Panc1 (cell line): ENCODE measurements around the gene VIPR2. TPM values are rescaled to one million over a fixed set of nuclear protein-coding genes. Genes with fewer than 3 reads are reported as not detected.

Experiments used
- ATAC-seq: fragments of 200-7000 bp; cut with Tn5 transposase; 2 replicates; pipeline ENCODE4 v1.9.1; 2020; ENCODE audit warnings: mild to moderate bottlenecking, moderate library complexity
- BruUV-seq: library from RNA; stranded (reverse); fragments of 400-500 nt; replicated peaks from 2 replicates; lab custom pipeline; 2021; lab: Mats Ljungman, UMichigan
- CTCF ChIA-PET: fragments of 300-600 bp; sonication (Branson Sonifier 250); formaldehyde crosslinking; loops from one replicate; lab custom pipeline; 2022; ENCODE audit warnings: antibody characterized with exemption; lab: Charles Lee
- POLR2A ChIA-PET: fragments of 300-600 bp; sonication (Branson Sonifier 250); formaldehyde crosslinking; loops from one replicate; lab custom pipeline; 2022; ENCODE audit warnings: antibody characterized with exemption; lab: Charles Lee
- DNase-seq: peaks from one replicate; pipeline ENCODE4 v3.0.0-alpha.2; 2010; ENCODE audit warnings: low read depth, low spot score
- H3K27ac ChIP-seq: 2 replicates; pipeline ENCODE4 v1.5.1; 2011; ENCODE audit warnings: mild to moderate bottlenecking, low read length, inconsistent platforms
- H3K27me3 ChIP-seq: fragments of 200-500 bp; sonication (Bioruptor generic); 2 replicates; pipeline ENCODE4 v1.6.0; 2014; ENCODE audit warnings: low read length, inconsistent platforms; ENCODE audit not compliant: control insufficient read depth, insufficient read depth
- H3K36me3 ChIP-seq: fragments of 200-500 bp; sonication (Bioruptor generic); 2 replicates; pipeline ENCODE4 v1.5.1; 2014; ENCODE audit warnings: inconsistent platforms, mild to moderate bottlenecking, low read length, moderate library complexity; ENCODE audit not compliant: control insufficient read depth, insufficient read depth
- H3K4me1 ChIP-seq: 2 replicates; pipeline ENCODE4 v1.5.1; 2011; ENCODE audit warnings: inconsistent platforms, mild to moderate bottlenecking, low read length, moderate library complexity; ENCODE audit not compliant: control insufficient read depth, insufficient read depth
- H3K4me3 ChIP-seq, 2 experiments: 2 replicates each; pipeline ENCODE4 v1.5.1; 2011 to 2012; ENCODE audit warnings: low read depth in 2 of 2, low read length in 2 of 2, mild to moderate bottlenecking in 2 of 2, inconsistent platforms in 1 of 2, moderate library complexity in 1 of 2
- H3K9me3 ChIP-seq: fragments of 200-500 bp; sonication (Bioruptor generic); 2 replicates; pipeline ENCODE4 v1.5.1; 2014; ENCODE audit warnings: low read depth, mild to moderate bottlenecking, inconsistent platforms, low read length, moderate library complexity; ENCODE audit not compliant: control insufficient read depth, insufficient read depth
- POLR2AphosphoS5 ChIP-seq: IDR thresholded peaks from 2 replicates; pipeline ENCODE4 v1.6.1; 2012; ENCODE audit warnings: mild to moderate bottlenecking, low read depth, low read length, moderate library complexity
- SIN3A ChIP-seq: IDR thresholded peaks from 2 replicates; pipeline ENCODE4 v1.6.1; 2012; ENCODE audit warnings: low read depth, mild to moderate bottlenecking, low read length, moderate library complexity, borderline replicate concordance; ENCODE audit not compliant: insufficient read depth
- TCF7L2 ChIP-seq: IDR thresholded peaks from 2 replicates; pipeline ENCODE4 v1.6.1; 2011; ENCODE audit warnings: mild to moderate bottlenecking, low read depth, low read length, inconsistent platforms
- in situ Hi-C: cut with HindIII; loops from 2 replicates; pipeline ENCODE4 v1.10.0; 2016; ENCODE audit warnings: low sequenced_read_pairs, low pct_unique_long_range_greater_than_20kb
- intact Hi-C: fragments of 100-400 bp; cut with micrococcal nuclease; formaldehyde crosslinking; loops from one replicate; pipeline ENCODE4 v1.10.0; 2022; ENCODE audit not compliant: unreplicated experiment
- total RNA-seq: library from RNA; stranded (reverse); gene quantifications from one replicate; pipeline ENCODE4 v1.2.1, GENCODE V29; 2021; ENCODE audit not compliant: unreplicated experiment
- TF ChIP-seq, protein P1 (sequence below), 2 experiments: IDR thresholded peaks; 2 replicates each; pipeline ENCODE4 v1.6.1; 2011 to 2012; ENCODE audit warnings: low read depth in 2 of 2, control low read depth in 1 of 2, low read length in 1 of 2, mild to moderate bottlenecking in 1 of 2, moderate library complexity in 1 of 2; ENCODE audit not compliant: insufficient read depth in 1 of 2
- TF ChIP-seq, protein P2 (sequence below): fragments of 450-650 bp; IDR thresholded peaks from 2 replicates; pipeline ENCODE4 v1.5.1; 2017; ENCODE audit warnings: mild to moderate bottlenecking

Gene VIPR2
- total RNA-seq, 1 experiment from 2014 or later: not detected

DNA sequence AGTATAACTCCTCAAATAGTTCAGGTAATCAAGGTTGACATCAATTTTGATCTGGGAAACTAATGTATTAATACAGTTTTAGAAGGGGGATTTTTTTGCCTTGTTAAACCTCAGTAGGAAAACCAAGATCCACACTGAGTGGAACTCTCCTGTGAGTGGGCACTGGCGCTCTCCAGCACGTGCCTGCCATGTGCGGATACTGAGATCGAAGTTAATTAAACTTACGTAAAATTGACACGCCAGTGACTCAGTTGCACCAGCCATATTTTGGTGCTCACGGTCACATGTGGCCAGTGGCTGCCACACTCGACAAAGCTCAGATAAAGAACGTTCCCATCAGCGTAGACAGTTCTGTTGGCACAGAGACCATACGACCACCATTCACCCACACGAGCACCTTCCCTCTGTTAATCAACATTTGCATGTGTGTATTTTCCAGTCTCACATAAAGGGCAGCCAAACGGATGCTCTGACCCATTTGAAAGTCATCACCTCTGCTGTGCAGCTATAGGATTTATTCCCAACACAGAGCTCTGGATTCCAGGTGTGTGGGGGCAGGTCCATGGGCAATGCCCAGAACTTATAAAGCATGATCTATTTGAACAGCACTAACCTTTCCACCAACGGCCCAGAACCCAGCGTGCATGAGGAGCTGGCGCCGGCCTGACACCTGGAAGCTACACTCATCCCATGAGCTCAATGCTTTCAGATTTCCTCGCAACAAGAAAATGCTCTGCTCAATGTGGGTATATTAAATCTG, 77.7 kb downstream of the VIPR2 start:
- no peaks in the 10 kb centered on the region for H3K36me3 ChIP-seq
- no TSS peak for BruUV-seq
- CTCF ChIA-PET: no interaction called here
- no peaks in the 10 kb centered on the region for H3K9me3 ChIP-seq
- no peak for DNase-seq
- H3K4me3 ChIP-seq: no peak overlapping the region
- POLR2A ChIA-PET: no interaction called here
- no peak overlapping the region for H3K27ac ChIP-seq
- no peak for ATAC-seq
- H3K27me3 ChIP-seq: no peaks in the 10 kb centered on the region
- intact Hi-C loops (no loop called here), in situ Hi-C loops (no loop called here)
- TF ChIP-seq POLR2AphosphoS5 (no peak), SIN3A (no peak), TCF7L2 (no peak)
- TF ChIP-seq, protein P1, sequence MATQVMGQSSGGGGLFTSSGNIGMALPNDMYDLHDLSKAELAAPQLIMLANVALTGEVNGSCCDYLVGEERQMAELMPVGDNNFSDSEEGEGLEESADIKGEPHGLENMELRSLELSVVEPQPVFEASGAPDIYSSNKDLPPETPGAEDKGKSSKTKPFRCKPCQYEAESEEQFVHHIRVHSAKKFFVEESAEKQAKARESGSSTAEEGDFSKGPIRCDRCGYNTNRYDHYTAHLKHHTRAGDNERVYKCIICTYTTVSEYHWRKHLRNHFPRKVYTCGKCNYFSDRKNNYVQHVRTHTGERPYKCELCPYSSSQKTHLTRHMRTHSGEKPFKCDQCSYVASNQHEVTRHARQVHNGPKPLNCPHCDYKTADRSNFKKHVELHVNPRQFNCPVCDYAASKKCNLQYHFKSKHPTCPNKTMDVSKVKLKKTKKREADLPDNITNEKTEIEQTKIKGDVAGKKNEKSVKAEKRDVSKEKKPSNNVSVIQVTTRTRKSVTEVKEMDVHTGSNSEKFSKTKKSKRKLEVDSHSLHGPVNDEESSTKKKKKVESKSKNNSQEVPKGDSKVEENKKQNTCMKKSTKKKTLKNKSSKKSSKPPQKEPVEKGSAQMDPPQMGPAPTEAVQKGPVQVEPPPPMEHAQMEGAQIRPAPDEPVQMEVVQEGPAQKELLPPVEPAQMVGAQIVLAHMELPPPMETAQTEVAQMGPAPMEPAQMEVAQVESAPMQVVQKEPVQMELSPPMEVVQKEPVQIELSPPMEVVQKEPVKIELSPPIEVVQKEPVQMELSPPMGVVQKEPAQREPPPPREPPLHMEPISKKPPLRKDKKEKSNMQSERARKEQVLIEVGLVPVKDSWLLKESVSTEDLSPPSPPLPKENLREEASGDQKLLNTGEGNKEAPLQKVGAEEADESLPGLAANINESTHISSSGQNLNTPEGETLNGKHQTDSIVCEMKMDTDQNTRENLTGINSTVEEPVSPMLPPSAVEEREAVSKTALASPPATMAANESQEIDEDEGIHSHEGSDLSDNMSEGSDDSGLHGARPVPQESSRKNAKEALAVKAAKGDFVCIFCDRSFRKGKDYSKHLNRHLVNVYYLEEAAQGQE (IDR thresholded peaks at IDR 0.05; ENCODE audit: insufficient read depth in 1 of 2, low read depth in 2 of 2, low read length in 1 of 2): no peak
- TF ChIP-seq, protein P2, sequence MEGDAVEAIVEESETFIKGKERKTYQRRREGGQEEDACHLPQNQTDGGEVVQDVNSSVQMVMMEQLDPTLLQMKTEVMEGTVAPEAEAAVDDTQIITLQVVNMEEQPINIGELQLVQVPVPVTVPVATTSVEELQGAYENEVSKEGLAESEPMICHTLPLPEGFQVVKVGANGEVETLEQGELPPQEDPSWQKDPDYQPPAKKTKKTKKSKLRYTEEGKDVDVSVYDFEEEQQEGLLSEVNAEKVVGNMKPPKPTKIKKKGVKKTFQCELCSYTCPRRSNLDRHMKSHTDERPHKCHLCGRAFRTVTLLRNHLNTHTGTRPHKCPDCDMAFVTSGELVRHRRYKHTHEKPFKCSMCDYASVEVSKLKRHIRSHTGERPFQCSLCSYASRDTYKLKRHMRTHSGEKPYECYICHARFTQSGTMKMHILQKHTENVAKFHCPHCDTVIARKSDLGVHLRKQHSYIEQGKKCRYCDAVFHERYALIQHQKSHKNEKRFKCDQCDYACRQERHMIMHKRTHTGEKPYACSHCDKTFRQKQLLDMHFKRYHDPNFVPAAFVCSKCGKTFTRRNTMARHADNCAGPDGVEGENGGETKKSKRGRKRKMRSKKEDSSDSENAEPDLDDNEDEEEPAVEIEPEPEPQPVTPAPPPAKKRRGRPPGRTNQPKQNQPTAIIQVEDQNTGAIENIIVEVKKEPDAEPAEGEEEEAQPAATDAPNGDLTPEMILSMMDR: no peak
- no peaks in the 10 kb centered on the region for H3K4me1 ChIP-seq

DNA sequence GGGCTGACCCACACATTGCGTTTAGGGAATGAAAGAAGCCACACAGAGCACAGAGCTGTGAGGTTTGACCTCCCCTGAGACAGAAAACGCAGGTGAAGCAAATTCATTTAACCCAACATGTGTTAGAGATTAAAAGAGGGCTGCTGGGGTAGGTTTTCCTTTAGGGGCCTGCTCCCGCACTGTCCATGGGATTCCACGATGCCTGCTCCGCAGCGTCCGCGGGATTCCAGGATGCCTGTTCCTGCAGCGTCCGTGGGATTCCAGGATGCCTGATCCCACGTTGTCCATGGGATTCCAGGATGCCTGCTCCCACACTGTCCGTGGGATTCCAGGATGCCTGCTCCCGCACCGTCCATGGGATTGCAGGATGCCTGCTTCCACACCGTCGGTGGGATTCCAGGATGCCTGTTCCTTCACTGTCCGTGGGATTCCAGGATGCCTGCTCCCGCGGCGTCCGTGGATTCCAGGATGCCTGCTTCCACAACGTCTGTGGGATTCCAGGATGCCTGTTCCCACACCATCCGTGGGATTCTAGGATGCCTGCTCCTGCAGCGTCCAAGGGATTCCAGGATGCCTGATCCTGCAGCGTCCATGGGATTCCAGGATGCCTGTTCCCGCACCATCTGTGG, 78.7 kb downstream of the VIPR2 start:
- in situ Hi-C loops (no loop called here), intact Hi-C loops (no loop called here)
- BruUV-seq: no TSS peak
- Histone ChIP-seq H3K4me1 (no peaks in the 10 kb centered on the region), H3K27me3 (no peaks in the 10 kb centered on the region), H3K27ac (no peak overlapping the region), H3K9me3 (no peaks in the 10 kb centered on the region), H3K36me3 (no peaks in the 10 kb centered on the region), H3K4me3 (no peak overlapping the region)
- DNase-seq (no peak), ATAC-seq (no peak)
- ChIA-PET CTCF (no interaction called here), POLR2A (no interaction called here)
- TF ChIP-seq, protein P1 (IDR thresholded peaks at IDR 0.05; ENCODE audit: insufficient read depth in 1 of 2, low read depth in 2 of 2, low read length in 1 of 2): no peak
- TF ChIP-seq TCF7L2 (no peak), SIN3A (no peak), POLR2AphosphoS5 (no peak)
- TF ChIP-seq, protein P2: no peak
